Loucy (cell line): ENCODE results near the gene TMEM39B.

Source experiments
- H2AFZ ChIP-seq: fragments of 200-600 bp; sonication (generic); 2 replicates; pipeline ENCODE4 v1.6.0; 2016; ENCODE audit warnings: antibody characterized with exemption, mild to moderate bottlenecking, low read length, moderate library complexity
- H3F3A ChIP-seq: fragments of 200-600 bp; 2 replicates; pipeline ENCODE4 v1.6.0; 2016; ENCODE audit warnings: antibody characterized with exemption, low read depth, mild to moderate bottlenecking
- H3K27me3 ChIP-seq: fragments of 200-600 bp; sonication (generic); 2 replicates; pipeline ENCODE4 v1.6.1; 2014; ENCODE audit warnings: low read length, mild to moderate bottlenecking; ENCODE audit not compliant: insufficient read depth, poor library complexity, severe bottlenecking
- H3K36me3 ChIP-seq: fragments of 200-600 bp; sonication (generic); 2 replicates; pipeline ENCODE4 v1.6.1; 2016; ENCODE audit warnings: low read length; ENCODE audit not compliant: insufficient read depth
- H3K4me1 ChIP-seq: fragments of 200-600 bp; sonication (generic); 2 replicates; pipeline ENCODE4 v1.5.1; 2014; ENCODE audit warnings: low read length, mild to moderate bottlenecking; ENCODE audit not compliant: insufficient read depth, poor library complexity, severe bottlenecking
- H3K4me2 ChIP-seq: fragments of 200-600 bp; sonication (generic); 2 replicates; pipeline ENCODE4 v1.6.0; 2014; ENCODE audit warnings: antibody characterized with exemption, low read length, low read depth, mild to moderate bottlenecking; ENCODE audit not compliant: poor library complexity, severe bottlenecking
- H3K4me3 ChIP-seq: fragments of 200-600 bp; sonication (generic); 2 replicates; pipeline ENCODE4 v1.5.1; 2014; ENCODE audit warnings: low read length, mild to moderate bottlenecking, mixed read lengths; ENCODE audit not compliant: poor library complexity, severe bottlenecking
- H3K79me2 ChIP-seq: fragments of 200-600 bp; sonication (generic); 2 replicates; pipeline ENCODE4 v1.6.1; 2014; ENCODE audit warnings: low read length; ENCODE audit not compliant: insufficient read depth
- H3K9ac ChIP-seq: fragments of 200-600 bp; sonication (generic); 2 replicates; pipeline ENCODE4 v1.6.0; 2014; ENCODE audit warnings: mild to moderate bottlenecking, low read depth, low read length, moderate library complexity; ENCODE audit not compliant: poor library complexity, severe bottlenecking
- H3K9me2 ChIP-seq: fragments of 200-600 bp; sonication (generic); replicated peaks from 2 replicates; pipeline ENCODE4 v1.6.1; 2016; ENCODE audit warnings: low read depth, low read length, mixed read lengths
- H3K9me3 ChIP-seq: fragments of 200-600 bp; sonication (generic); 2 replicates; pipeline ENCODE4 v1.6.1; 2014; ENCODE audit warnings: mild to moderate bottlenecking, antibody characterized with exemption, low read length, low read depth; ENCODE audit not compliant: insufficient read depth
- H4K20me1 ChIP-seq: fragments of 200-600 bp; sonication (generic); 2 replicates; pipeline ENCODE4 v1.6.0; 2014; ENCODE audit warnings: antibody characterized with exemption, low read length, mild to moderate bottlenecking; ENCODE audit not compliant: insufficient read depth, poor library complexity, severe bottlenecking
- EZH2phosphoT487 ChIP-seq: fragments of 200-600 bp; IDR thresholded peaks from 2 replicates; pipeline ENCODE4 v1.6.1; 2018; ENCODE audit warnings: antibody characterized with exemption, mild to moderate bottlenecking, moderate library complexity, borderline replicate concordance
- TF ChIP-seq, protein P1 (sequence below): fragments of 200-600 bp; sonication (generic); conservative IDR thresholded peaks from 2 replicates; pipeline ENCODE4 v1.5.1; 2014; ENCODE audit warnings: mild to moderate bottlenecking, antibody characterized with exemption, low read length

Gene TMEM39B

DNA sequence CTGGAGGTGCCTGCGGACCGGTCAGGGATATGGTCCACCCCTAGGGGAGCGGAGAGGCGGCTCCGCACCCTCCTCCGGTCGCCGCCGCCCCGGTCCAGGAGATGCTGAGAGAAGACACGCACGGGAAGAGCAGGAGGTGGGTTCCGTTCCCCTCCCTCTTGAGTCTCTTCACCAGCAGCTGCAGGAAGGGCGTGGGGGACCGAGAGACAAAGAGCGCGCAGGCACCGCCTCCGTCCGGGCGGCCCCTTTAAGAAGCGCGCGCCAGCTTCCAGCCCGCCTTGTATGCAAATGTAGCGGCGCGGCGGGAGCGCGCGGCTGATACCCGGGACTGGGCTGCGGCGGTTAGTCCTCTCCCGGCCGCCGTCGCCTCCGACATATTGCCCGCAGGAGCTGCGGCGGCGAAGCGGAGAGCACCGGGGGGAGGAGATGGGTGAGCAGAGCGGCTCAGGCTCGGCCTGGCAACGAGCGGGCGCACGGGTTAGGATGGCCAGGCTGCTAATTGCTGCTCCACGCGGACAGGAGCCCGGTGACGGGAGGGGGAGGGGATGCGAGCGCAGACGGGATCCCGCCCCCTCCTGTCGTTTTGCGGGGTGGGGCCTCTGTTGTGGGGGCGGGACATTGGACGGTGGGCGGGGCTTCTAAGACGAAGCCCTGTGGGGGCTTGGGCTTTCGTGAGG lies at the start of gene TMEM39B:
Gene TMEM39B, plus strand, starts transcription at position 318 of the 677 bp plus-strand sequence. Its CDS starts 109 bp downstream, at position 427.
- TF ChIP-seq EZH2phosphoT487, result no peak
- TF ChIP-seq, protein P1, sequence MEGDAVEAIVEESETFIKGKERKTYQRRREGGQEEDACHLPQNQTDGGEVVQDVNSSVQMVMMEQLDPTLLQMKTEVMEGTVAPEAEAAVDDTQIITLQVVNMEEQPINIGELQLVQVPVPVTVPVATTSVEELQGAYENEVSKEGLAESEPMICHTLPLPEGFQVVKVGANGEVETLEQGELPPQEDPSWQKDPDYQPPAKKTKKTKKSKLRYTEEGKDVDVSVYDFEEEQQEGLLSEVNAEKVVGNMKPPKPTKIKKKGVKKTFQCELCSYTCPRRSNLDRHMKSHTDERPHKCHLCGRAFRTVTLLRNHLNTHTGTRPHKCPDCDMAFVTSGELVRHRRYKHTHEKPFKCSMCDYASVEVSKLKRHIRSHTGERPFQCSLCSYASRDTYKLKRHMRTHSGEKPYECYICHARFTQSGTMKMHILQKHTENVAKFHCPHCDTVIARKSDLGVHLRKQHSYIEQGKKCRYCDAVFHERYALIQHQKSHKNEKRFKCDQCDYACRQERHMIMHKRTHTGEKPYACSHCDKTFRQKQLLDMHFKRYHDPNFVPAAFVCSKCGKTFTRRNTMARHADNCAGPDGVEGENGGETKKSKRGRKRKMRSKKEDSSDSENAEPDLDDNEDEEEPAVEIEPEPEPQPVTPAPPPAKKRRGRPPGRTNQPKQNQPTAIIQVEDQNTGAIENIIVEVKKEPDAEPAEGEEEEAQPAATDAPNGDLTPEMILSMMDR, result no peak
- Histone ChIP-seq H3K36me3 (peaks cover 17% of the 10 kb centered on the region; the same call in 1 of the 2 replicates), H3K27me3 (no peaks in the 10 kb centered on the region), H3K4me2 (peak within 1 kb of the TSS; percentile 81), H2AFZ (peak within 1 kb of the TSS; percentile 73), H3K9me3 (no peaks in the 10 kb centered on the region), H3K4me1 (peaks cover 24% of the 10 kb centered on the region), H4K20me1 (peaks cover 14% of the 10 kb centered on the region), H3K4me3 (peak within 1 kb of the TSS; percentile 78), H3K79me2 (peaks cover 34% of the 10 kb centered on the region; the same call in 1 of the 2 replicates), H3K9me2 (no peaks in the 10 kb centered on the region), H3F3A (no peaks in the 10 kb centered on the region), H3K9ac (peak within 1 kb of the TSS; percentile 80)

DNA sequence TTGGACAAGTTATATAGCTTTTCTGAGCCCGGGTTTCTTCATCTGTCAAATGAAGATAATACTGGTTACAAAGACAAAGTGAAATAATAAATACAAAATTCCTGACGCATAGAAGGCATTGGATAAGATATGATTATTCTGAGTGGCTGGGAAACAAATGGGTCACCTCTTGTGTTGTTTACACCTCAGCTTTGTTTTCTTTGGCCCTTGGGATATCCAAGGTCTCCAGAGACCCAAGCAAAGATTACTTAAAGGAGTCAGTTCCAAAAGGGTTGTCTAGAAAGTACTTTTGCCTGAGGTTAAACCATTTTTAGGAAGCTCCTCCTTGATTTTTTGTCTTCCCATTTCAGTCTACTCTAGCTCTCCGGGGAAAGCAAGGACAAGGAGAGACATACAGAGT lies 49.4 kb upstream of the TMEM39B start:
- Histone ChIP-seq H3K9ac (no peak overlapping the region), H3K36me3 (peaks cover 43% of the 10 kb centered on the region), H3K9me2 (no peaks in the 10 kb centered on the region), H3K4me2 (peak overlapping the region; percentile 18), H3K4me1 (peaks cover 27% of the 10 kb centered on the region), H2AFZ (no peak overlapping the region), H3K79me2 (peaks cover 99% of the 10 kb centered on the region), H3F3A (no peaks in the 10 kb centered on the region), H4K20me1 (peaks cover 97% of the 10 kb centered on the region), H3K9me3 (no peaks in the 10 kb centered on the region), H3K27me3 (no peaks in the 10 kb centered on the region), H3K4me3 (no peak overlapping the region)
- TF ChIP-seq EZH2phosphoT487, result no peak
- TF ChIP-seq, protein P1, result no peak

DNA sequence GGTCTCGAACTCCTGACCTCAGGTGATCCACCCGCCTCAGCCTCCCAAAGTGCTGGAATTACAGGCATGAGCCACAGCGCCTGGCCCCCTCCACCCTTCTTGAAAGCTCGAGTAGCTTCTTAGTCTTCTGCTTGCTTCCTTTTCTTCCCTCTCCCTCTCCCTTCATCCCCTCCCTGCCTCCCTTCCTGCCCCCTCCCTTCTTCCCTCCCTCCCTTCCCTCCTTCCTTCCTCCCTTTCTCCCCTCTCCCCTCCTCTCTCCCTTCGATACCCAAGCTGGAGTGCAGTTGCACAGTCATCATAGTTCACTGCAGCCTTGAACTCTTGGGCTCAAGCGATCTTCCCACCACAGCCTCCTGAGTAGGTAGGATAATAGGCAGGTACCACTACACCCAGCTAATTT lies 47.2 kb upstream of the TMEM39B start:
- TF ChIP-seq, protein P1, result no peak
- TF ChIP-seq EZH2phosphoT487, result no peak
- peaks cover 63% of the 10 kb centered on the region for H3K36me3 ChIP-seq
- H3K4me1 ChIP-seq, result peaks cover 15% of the 10 kb centered on the region
- no peak overlapping the region for H3K4me2 ChIP-seq
- no peaks in the 10 kb centered on the region for H3K9me3 ChIP-seq
- H2AFZ ChIP-seq, result no peak overlapping the region
- no peak overlapping the region for H3K4me3 ChIP-seq
- H3K27me3 ChIP-seq, result no peaks in the 10 kb centered on the region
- peaks cover 98% of the 10 kb centered on the region for H3K79me2 ChIP-seq
- H3K9ac ChIP-seq, result no peak overlapping the region
- H4K20me1 ChIP-seq, result peaks cover 96% of the 10 kb centered on the region
- H3F3A ChIP-seq, result no peaks in the 10 kb centered on the region
- no peaks in the 10 kb centered on the region for H3K9me2 ChIP-seq
